GM12801 (cell line): Measurements from ENCODE around the gene KIR3DL2.

Source experiments
- CTCF ChIP-seq: IDR thresholded peaks from one replicate; pipeline ENCODE4 v1.5.1; 2011; ENCODE audit warnings: control low read depth; ENCODE audit not compliant: insufficient read length; ENCODE audit errors: extremely low read depth

The KIR3DL2 gene

GRCh38 chr19:54902061-54902460 lies 51.8 kb downstream of the KIR3DL2 start:
- TF ChIP-seq CTCF: no peak

GRCh38 chr19:54903303-54903702 lies 53.1 kb downstream of the KIR3DL2 start:
- TF ChIP-seq CTCF: no peak

GRCh38 chr19:54905421-54905802 lies 55.2 kb downstream of the KIR3DL2 start:
- TF ChIP-seq CTCF: no peak

- TF ChIP-seq CTCF: no peak
These were observed 55.7 kb downstream of the KIR3DL2 start, which contains the start of gene NCR1 for GRCh38 chr19:54905803-54906511. Gene NCR1 (plus strand): TSS chr19:54906148. CDS start chr19:54906188, 40 bp downstream.

GRCh38 chr19:54906819-54907218 lies 56.6 kb downstream of the KIR3DL2 start:
- no peak for TF ChIP-seq CTCF
